OCI-LY7 (cell line): ENCODE data around the gene MRPL33.

Experiments
- CTCF ChIP-seq: fragments of 200-600 bp; sonication (generic); conservative IDR thresholded peaks from 2 replicates; pipeline ENCODE4 v1.5.1; 2014; ENCODE audit warnings: mild to moderate bottlenecking, antibody characterized with exemption, low read length, moderate library complexity, mixed read lengths
- EZH2phosphoT487 ChIP-seq: fragments of 200-600 bp; sonication (generic); IDR thresholded peaks from 2 replicates; pipeline ENCODE4 v1.6.1; 2018; ENCODE audit warnings: low read depth, borderline replicate concordance, mild to moderate bottlenecking, mixed run types, antibody characterized with exemption, low read length, moderate library complexity, mixed read lengths

DNA sequence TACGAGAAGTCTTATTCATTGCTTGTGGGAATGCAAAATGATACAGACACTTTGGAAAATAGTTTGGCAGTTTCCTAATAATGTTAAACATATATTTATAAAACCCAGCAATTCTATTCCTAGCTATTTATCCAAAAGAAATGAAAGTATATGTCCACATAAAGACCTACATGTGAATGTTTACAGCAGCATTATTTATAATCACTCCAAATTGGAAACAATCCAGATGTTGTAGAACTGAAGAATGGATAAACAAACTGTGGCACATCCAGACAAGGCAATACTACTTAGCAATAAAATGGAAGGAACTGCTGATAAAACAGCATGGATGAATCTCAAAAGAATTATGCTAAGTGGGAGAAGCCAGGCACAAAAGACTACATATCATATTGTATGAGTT is 19.3 kb downstream of the MRPL33 start:
- no peak for TF ChIP-seq CTCF
- TF ChIP-seq EZH2phosphoT487: no peak
